ENCODE results near the gene BICD2. TPM values are rescaled to one million over a fixed set of nuclear protein-coding genes. Genes with fewer than 3 reads are reported as not detected.

The BICD2 gene
- total RNA-seq, 2 donors from 2014 or later, result 6.2 to 9.8 TPM

GRCh38 chr9:92669890-92670708, 94.5 kb downstream of the BICD2 start, which contains the start of gene IPPK:
Gene IPPK, minus strand, starts transcription at chr9:92670131. Its CDS starts 143 bp downstream, at chr9:92669988.
- Histone ChIP-seq H3K27ac (peak within 1 kb of the TSS; percentile 81), H3K9me3 (no peaks in the 10 kb centered on the region), H3K4me3 (peak within 1 kb of the TSS; percentile 94), H3K27me3 (no peaks in the 10 kb centered on the region), H3K4me1 (peaks cover 7% of the 10 kb centered on the region), H3K36me3 (no peaks in the 10 kb centered on the region), H3K9ac (ENCODE audit: low read depth in 2 of 2, low read length in 2 of 2) (peak within 1 kb of the TSS; percentile 84 to 96)
- intact Hi-C loops (cut with DNase I), result no loop called here
- DNase-seq, result peak; percentile 97
- TF ChIP-seq CTCF (IDR thresholded peaks at IDR 0.05), result no peak

GRCh38 chr9:92669527-92669889, 95.1 kb downstream of the BICD2 start:
- Histone ChIP-seq H3K4me1 (peaks cover 7% of the 10 kb centered on the region), H3K27ac (peak overlapping the region; percentile 73), H3K4me3 (peak overlapping the region; percentile 94), H3K9ac (ENCODE audit: low read depth in 2 of 2, low read length in 2 of 2) (peak overlapping the region; percentile 84 to 96), H3K36me3 (no peaks in the 10 kb centered on the region), H3K27me3 (no peaks in the 10 kb centered on the region), H3K9me3 (no peaks in the 10 kb centered on the region)
- TF ChIP-seq CTCF (IDR thresholded peaks at IDR 0.05), result no peak
- intact Hi-C loops (cut with DNase I), result no loop called here
- DNase-seq, result peak; percentile 51

GRCh38 chr9:92668746-92669526, 95.7 kb downstream of the BICD2 start:
- Histone ChIP-seq H3K4me1 (peaks cover 7% of the 10 kb centered on the region), H3K9me3 (no peaks in the 10 kb centered on the region), H3K27ac (peak overlapping the region; percentile 73), H3K4me3 (peak overlapping the region; percentile 94), H3K36me3 (no peaks in the 10 kb centered on the region), H3K9ac (ENCODE audit: low read depth in 2 of 2, low read length in 2 of 2) (peak overlapping the region; percentile 84 to 96), H3K27me3 (no peaks in the 10 kb centered on the region)
- intact Hi-C loops (cut with DNase I), result no loop called here
- peak; percentile 55 for DNase-seq
- TF ChIP-seq CTCF (IDR thresholded peaks at IDR 0.05), result no peak

GRCh38 chr9:92666912-92667532, 97.6 kb downstream of the BICD2 start:
- H3K27me3 ChIP-seq, result no peaks in the 10 kb centered on the region
- no peak for DNase-seq
- no peaks in the 10 kb centered on the region for H3K9me3 ChIP-seq
- no peaks in the 10 kb centered on the region for H3K36me3 ChIP-seq
- H3K4me1 ChIP-seq, result peaks cover 7% of the 10 kb centered on the region
- H3K27ac ChIP-seq, result no peak overlapping the region
- no peak overlapping the region for H3K9ac ChIP-seq (ENCODE audit: low read depth in 2 of 2, low read length in 2 of 2)
- no peak overlapping the region for H3K4me3 ChIP-seq
- TF ChIP-seq CTCF (IDR thresholded peaks at IDR 0.05), result no peak
- intact Hi-C loops (cut with DNase I), result no loop called here

GRCh38 chr9:92666236-92666635, 98.4 kb downstream of the BICD2 start:
- Histone ChIP-seq H3K4me3 (no peak overlapping the region), H3K27ac (no peak overlapping the region), H3K9me3 (no peaks in the 10 kb centered on the region), H3K36me3 (no peaks in the 10 kb centered on the region), H3K9ac (ENCODE audit: low read depth in 2 of 2, low read length in 2 of 2) (no peak overlapping the region), H3K4me1 (peaks cover 7% of the 10 kb centered on the region), H3K27me3 (no peaks in the 10 kb centered on the region)
- no peak for TF ChIP-seq CTCF (IDR thresholded peaks at IDR 0.05)
- intact Hi-C loops (cut with DNase I), result no loop called here
- DNase-seq, result no peak
